HG03066 (cell line): ENCODE results near the gene HNRNPF.
"Not testable (repeated sequence)": the region's sequence is repeated elsewhere in the genome, so short reads cannot be mapped to it uniquely, and the experiment has no call there.

Experiments used
- ATAC-seq: cut with Tn5 transposase; IDR thresholded peaks from one replicate; pipeline ENCODE4 v1.9.1; 2021; ENCODE audit warnings: low read depth; ENCODE audit not compliant: unreplicated experiment

HNRNPF gene

GRCh38 chr10:43353495-43354329 is 55.3 kb downstream of the HNRNPF start:
- ATAC-seq, result no peak

DNA sequence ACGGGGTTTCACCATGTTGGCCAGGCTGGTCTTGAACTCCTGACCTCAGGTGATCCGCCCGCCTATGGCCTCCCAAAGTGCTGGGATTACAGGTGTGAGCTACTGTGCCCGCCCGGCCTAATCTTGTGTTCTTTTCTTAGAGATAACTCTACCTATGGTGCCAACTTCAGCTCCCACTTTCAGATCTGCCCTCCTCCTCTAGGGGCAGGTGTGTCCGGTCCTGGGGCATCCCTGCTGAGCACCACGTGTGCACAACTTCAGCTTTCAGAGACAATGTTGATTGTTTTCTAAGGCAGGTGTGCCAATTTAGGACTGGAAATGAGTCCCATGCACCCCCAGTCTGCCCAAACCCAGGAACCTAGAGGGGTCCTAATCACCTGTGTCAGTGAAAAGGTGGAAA is 56.0 kb downstream of the HNRNPF start:
- no peak for ATAC-seq

DNA sequence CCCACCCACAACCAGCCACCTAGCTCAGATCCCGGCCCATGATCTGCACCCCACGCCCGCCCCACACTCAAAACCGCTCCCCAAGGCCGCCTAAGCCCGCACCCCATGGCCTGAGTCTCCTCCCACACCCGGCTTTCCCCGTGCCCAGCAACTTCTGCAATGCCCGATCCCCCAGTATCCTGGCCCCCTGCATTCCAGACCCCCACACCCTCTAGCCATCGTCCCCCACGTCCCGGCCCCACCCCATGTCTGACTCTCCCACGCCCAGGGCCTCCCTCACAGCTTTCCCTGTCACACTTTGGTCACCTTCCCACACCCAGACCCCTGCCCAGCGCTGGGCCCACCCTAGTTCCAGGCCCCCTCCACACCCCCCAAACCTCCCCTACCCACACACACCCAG is 57.7 kb downstream of the HNRNPF start:
- no peak for ATAC-seq

- no peak for ATAC-seq
These were observed 58.3 kb downstream of the HNRNPF start for GRCh38 chr10:43350686-43351085.

DNA sequence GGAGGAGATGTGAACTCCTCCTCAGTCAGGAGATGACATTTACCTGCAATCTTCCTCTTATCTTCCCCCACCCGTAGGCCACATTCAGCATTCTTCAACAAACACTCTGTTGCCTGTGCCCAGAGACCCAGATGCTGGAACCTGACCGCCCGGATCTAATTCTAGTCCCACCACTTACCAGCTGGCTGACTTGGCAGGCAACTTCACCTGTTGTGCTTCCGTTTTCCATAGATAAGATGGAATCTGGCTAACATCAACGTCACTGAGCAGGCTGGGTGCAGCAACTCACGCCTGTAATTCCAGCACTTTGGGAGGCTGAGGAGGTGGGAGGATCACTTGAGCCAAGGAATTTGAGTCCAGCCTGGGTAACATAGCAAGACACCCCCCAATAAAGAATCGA is 58.8 kb downstream of the HNRNPF start:
- no peak for ATAC-seq

DNA sequence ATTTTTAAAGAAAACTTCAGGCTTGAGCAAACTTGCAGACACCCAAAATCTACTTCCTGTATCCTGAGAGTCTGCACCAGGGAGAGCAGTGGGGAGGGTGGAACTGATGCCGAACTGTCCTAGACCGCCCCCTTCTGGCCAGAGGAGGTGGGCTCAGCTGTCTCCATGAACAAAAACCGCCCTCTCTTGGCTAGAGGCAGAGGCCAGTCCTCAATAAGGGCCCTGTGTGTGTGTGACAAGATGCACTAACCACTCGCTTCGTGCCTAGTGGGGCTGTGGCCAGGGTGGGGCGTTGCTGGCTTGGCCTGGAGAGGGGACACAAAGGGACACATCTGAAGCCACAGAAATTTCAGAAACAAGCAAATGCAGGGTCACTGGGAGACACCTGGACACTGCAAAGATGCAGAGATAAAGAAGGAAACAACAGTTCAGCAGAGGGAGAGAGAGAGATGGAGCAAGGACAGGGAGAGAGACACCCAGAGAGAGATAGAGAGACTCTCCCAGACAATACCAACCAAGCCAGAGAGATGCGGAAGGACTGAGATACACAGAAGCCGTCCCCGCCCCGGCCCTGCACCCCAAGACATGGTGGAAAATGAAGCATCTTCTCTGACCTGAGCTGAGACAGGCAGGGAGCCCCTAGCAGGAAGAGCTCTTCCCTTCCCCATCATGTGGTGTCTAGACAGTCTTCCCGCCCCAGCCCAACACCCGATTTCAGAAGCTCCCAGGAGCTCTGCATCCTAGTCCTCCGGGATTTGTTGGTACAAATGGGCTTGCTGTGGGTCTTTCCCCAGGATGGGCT is 60.3 kb downstream of the HNRNPF start:
- peak; percentile 99 for ATAC-seq

DNA sequence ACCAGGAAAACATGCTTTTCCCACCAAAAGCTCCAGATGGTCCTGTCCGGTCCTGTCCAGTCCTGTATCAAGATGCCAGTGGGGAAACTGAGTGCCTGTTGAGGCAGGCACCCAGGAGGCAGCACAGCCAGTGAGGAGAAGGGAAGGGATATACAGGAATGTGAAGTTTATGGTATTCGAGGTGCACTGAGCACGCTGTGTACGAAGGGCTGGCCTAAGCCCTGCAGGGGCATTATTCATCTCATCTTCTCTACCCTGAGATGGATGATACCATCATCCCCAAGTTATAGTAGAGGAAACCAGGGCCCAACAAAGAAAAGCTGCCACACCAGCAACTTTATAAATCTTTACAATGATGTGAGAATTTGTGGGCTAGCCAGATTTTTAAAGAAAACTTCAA is 61.0 kb downstream of the HNRNPF start:
- ATAC-seq, result no peak

GRCh38 chr10:43344051-43344450 is 64.9 kb downstream of the HNRNPF start:
- ATAC-seq, result no peak

DNA sequence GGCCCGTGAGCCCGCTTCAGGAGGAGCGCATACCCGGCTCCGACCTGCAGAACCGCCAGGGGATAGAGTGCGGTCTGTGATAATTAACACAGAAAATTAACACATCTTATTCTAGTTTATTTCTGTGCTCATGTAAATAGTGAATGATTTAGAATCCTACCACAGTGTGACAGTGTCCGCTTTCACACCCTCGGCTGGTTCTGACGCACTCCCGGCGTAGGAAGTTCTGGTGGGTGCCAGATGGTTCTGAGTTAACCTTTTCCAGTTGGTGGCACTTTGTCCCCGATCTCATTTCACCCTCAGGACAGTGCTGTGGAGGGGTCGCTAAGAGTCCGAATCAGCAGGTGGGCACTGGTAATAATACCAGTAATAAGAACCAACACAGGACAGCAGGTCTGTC is 65.9 kb downstream of the HNRNPF start:
- ATAC-seq, result no peak

GRCh38 chr10:43342279-43343125 is 66.5 kb downstream of the HNRNPF start:
- ATAC-seq, result no peak

DNA sequence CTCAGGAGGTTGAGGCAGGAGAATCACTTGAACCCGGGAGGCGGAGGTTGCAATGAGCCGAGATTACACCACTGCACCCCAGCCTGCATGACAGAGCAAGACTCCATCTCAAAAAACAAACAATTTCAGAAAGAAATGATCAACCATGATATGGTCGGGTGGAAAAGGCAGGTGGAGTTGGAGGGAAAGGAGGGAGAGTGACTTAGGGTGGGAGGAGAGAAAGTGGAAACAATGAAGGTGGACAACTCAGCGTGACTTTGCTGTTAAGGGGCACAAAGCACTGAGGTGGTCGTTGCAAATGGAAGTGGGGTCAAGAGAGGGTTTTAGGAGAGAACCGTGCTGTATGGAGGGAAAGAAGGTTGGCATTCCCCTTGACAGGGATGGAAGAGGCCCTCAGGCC is 67.5 kb downstream of the HNRNPF start:
- ATAC-seq, result no peak

- ATAC-seq, result no peak
These were observed 68.4 kb downstream of the HNRNPF start for GRCh38 chr10:43340619-43341018.

- no peak for ATAC-seq
These were observed 68.9 kb downstream of the HNRNPF start for GRCh38 chr10:43340101-43340500.

DNA sequence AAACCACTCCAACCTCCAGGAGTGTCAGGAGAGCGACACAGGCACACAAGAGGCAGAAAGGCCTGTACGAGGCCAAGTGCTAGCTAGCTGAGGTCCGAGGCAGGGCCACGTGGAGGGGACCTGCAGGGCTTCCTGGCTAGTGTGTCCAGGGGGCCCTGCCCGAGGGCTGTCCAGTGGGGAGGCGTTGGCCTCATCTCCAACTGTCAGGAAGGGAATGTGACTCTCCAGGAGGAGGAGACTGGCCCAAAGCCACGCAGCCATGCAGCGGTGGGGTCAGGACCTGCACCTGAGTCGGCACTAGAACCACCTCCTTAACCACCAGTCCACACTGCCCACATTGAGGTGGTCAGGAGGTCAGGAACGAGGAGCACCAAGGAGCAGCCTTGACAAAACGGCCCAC is 69.8 kb downstream of the HNRNPF start:
- ATAC-seq, result no peak

DNA sequence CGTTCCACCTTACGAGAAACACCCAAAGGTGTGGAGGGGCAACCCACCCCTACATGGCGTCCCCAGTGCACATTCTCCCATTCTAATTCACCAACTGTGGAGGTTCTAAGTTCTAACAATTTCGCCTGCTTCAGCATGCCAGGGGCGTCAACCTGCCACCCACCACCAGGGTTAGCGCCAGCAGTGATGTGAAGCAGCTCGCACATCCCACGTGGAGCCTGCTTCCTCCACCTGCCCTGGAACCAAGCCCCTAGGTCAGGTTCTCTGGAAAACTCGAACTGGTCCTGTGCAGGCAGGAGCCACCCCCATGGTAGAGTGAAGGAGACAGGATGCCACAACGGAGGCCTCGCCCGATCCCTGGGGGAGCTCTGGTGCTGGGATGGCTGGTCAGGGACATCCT is 70.9 kb downstream of the HNRNPF start:
- ATAC-seq, result no peak

GRCh38 chr10:43337536-43337935 is 71.5 kb downstream of the HNRNPF start:
- ATAC-seq, result not testable (repeated sequence)

DNA sequence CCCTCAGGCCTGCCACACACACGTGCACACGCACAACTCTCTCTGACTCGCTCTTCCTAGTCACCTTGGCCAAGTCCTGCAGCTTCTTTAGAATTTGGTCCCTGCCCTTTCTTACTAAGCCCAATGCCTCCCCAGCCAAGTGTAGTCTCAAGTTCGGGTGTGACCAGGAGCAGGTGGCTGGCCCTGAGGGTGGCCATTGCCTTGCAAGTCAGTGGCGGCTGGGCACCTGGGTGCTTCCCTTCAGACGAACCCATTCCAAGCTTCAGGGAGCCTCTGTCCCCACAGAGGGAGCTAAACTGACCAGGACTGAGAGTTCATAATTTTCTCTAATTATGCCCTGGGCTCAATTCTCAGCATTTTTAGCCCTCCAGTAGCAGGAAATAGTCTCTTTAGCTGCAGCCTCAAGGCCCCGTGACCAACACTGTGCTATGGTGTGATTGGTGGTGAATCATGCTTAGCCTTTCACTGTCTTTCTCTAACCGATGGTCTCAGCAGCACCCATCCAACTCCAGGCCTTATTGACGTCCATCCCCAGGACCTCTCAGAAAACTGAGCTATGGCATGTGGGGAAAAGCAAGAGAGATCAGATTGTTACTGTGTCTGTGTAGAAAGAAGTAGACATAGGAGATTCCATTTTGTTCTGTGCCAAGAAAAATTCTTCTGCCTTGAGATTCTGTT is 72.2 kb downstream of the HNRNPF start:
- ATAC-seq, result no peak

DNA sequence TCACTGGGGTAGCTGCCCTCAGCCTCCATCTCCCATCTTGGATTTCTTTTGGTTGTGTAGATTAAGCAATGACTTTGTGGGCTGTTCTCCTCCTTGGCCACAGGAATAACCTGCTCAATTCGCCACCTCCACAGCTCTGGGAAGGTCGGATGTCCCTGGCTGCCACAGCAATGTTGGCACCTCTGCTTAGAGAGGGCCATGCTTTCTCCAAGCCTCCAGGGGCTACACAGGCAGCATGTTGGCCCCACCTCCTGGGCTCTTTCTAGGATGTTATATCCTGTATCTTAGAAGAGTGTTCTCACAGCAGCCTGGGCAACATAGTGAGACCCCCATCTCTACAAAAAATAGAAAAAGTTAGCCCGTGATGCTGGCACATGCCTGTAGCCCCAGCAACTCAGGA is 72.9 kb downstream of the HNRNPF start:
- no peak for ATAC-seq
